ENCODE measurements around the gene CLDN9.

Gene CLDN9

DNA sequence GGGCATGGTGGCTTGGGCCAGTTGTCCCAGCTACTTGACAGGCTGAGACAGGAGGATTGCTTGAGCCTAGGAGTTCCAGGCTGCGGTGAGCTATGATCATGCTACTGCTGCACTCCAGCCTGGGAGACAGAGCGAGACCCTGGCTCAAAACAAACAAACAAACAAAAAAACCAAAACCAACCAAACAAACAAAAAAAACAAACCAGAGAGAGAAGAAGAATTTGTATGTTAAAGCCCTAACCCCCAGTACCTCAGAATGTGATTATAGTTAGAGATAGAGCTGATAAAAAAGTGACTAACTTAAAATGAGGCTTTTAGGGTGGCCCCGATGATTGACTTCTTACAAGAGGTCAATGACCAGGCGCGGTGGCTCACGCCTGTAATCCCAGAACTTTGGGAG lies 32.0 kb downstream of the CLDN9 start:
- H3K36me3 ChIP-seq (replicated peaks; ENCODE audit: insufficient read depth, low read length): no peaks in the 10 kb centered on the region
- DNase-seq: no peak
- H4K20me1 ChIP-seq (ENCODE audit: insufficient read depth, low read length): no peaks in the 10 kb centered on the region
- H3K4me3 ChIP-seq (ENCODE audit: low read length): no peak overlapping the region
- H3K4me1 ChIP-seq (ENCODE audit: low read length): 0 out of 2 replicates have a peak, but pooled peaks cover 5% of the 10 kb centered on the region
- peaks cover 89% of the 10 kb centered on the region for H3K27me3 ChIP-seq (replicated peaks; ENCODE audit: insufficient read depth, low read length)
- H3K27ac ChIP-seq (ENCODE audit: low read length): no peak overlapping the region
- H3K4me2 ChIP-seq (ENCODE audit: low read depth, low read length): no peak overlapping the region
- no peak overlapping the region for H2AFZ ChIP-seq (ENCODE audit: low read length)
- TF ChIP-seq, protein P1, sequence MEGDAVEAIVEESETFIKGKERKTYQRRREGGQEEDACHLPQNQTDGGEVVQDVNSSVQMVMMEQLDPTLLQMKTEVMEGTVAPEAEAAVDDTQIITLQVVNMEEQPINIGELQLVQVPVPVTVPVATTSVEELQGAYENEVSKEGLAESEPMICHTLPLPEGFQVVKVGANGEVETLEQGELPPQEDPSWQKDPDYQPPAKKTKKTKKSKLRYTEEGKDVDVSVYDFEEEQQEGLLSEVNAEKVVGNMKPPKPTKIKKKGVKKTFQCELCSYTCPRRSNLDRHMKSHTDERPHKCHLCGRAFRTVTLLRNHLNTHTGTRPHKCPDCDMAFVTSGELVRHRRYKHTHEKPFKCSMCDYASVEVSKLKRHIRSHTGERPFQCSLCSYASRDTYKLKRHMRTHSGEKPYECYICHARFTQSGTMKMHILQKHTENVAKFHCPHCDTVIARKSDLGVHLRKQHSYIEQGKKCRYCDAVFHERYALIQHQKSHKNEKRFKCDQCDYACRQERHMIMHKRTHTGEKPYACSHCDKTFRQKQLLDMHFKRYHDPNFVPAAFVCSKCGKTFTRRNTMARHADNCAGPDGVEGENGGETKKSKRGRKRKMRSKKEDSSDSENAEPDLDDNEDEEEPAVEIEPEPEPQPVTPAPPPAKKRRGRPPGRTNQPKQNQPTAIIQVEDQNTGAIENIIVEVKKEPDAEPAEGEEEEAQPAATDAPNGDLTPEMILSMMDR (IDR thresholded peaks at IDR 0.05; ENCODE audit: low read length): no peak
- no peak for TF ChIP-seq EZH2 (optimal IDR thresholded peaks at IDR 0.05; ENCODE audit: low read depth, low read length)
- no peak for TF ChIP-seq EZH2phosphoT487 (IDR thresholded peaks at IDR 0.05; ENCODE audit: low read length)
- no peaks in the 10 kb centered on the region for H3K9me2 ChIP-seq (replicated peaks; ENCODE audit: insufficient read depth, low read length)
- no peaks in the 10 kb centered on the region for H3K79me2 ChIP-seq (ENCODE audit: low read length)
- H3K9ac ChIP-seq (ENCODE audit: low read length): no peak overlapping the region
- H3K9me3 ChIP-seq (replicated peaks; ENCODE audit: insufficient read depth, low read length): no peaks in the 10 kb centered on the region
- no peaks in the 10 kb centered on the region for H3F3A ChIP-seq (ENCODE audit: insufficient read depth, low read length)

- H4K20me1 ChIP-seq (ENCODE audit: insufficient read depth, low read length): no peaks in the 10 kb centered on the region
- no peaks in the 10 kb centered on the region for H3K9me2 ChIP-seq (replicated peaks; ENCODE audit: insufficient read depth, low read length)
- no peaks in the 10 kb centered on the region for H3K36me3 ChIP-seq (replicated peaks; ENCODE audit: insufficient read depth, low read length)
- H3F3A ChIP-seq (ENCODE audit: insufficient read depth, low read length): no peaks in the 10 kb centered on the region
- no peaks in the 10 kb centered on the region for H3K9me3 ChIP-seq (replicated peaks; ENCODE audit: insufficient read depth, low read length)
- peak within 1 kb of the TSS; percentile 27; the same call in 1 of the 2 replicates for H2AFZ ChIP-seq (ENCODE audit: low read length)
- peak; percentile 97 for TF ChIP-seq EZH2 (optimal IDR thresholded peaks at IDR 0.05; ENCODE audit: low read depth, low read length)
- TF ChIP-seq EZH2phosphoT487 (IDR thresholded peaks at IDR 0.05; ENCODE audit: low read length): peak; percentile 74; the same call in 1 of the 2 replicates
- TF ChIP-seq, protein P1 (IDR thresholded peaks at IDR 0.05; ENCODE audit: low read length): no peak
- DNase-seq: no peak
- H3K27ac ChIP-seq (ENCODE audit: low read length): no peak within 1 kb of the TSS
- H3K4me1 ChIP-seq (ENCODE audit: low read length): 0 out of 2 replicates have a peak, but pooled peaks cover 5% of the 10 kb centered on the region
- peaks cover 91% of the 10 kb centered on the region for H3K27me3 ChIP-seq (replicated peaks; ENCODE audit: insufficient read depth, low read length)
- peak within 1 kb of the TSS; percentile 88 for H3K4me2 ChIP-seq (ENCODE audit: low read depth, low read length)
- H3K9ac ChIP-seq (ENCODE audit: low read length): no peak within 1 kb of the TSS; the same call in 1 of the 2 replicates
- no peaks in the 10 kb centered on the region for H3K79me2 ChIP-seq (ENCODE audit: low read length)
- H3K4me3 ChIP-seq (ENCODE audit: low read length): peak within 1 kb of the TSS; percentile 51
Measured at GRCh38 chr16:3045758-3046640, 33.3 kb downstream of the CLDN9 start, which contains the start of gene MMP25. TSS of gene MMP25 (plus strand) at chr16:3046561. CDS start at chr16:3046918, 357 bp downstream.

GRCh38 chr16:3046641-3047386 lies 34.1 kb downstream of the CLDN9 start:
- DNase-seq: no peak
- no peak overlapping the region for H3K4me2 ChIP-seq (ENCODE audit: low read depth, low read length)
- no peaks in the 10 kb centered on the region for H3K36me3 ChIP-seq (replicated peaks; ENCODE audit: insufficient read depth, low read length)
- no peaks in the 10 kb centered on the region for H3K9me2 ChIP-seq (replicated peaks; ENCODE audit: insufficient read depth, low read length)
- H3K27me3 ChIP-seq (replicated peaks; ENCODE audit: insufficient read depth, low read length): peaks cover 92% of the 10 kb centered on the region
- no peak overlapping the region for H3K4me3 ChIP-seq (ENCODE audit: low read length)
- 0 out of 2 replicates have a peak, but pooled peaks cover 5% of the 10 kb centered on the region for H3K4me1 ChIP-seq (ENCODE audit: low read length)
- no peaks in the 10 kb centered on the region for H3K79me2 ChIP-seq (ENCODE audit: low read length)
- no peaks in the 10 kb centered on the region for H4K20me1 ChIP-seq (ENCODE audit: insufficient read depth, low read length)
- H2AFZ ChIP-seq (ENCODE audit: low read length): no peak overlapping the region
- H3K9ac ChIP-seq (ENCODE audit: low read length): no peak overlapping the region
- no peaks in the 10 kb centered on the region for H3K9me3 ChIP-seq (replicated peaks; ENCODE audit: insufficient read depth, low read length)
- no peak overlapping the region for H3K27ac ChIP-seq (ENCODE audit: low read length)
- H3F3A ChIP-seq (ENCODE audit: insufficient read depth, low read length): no peaks in the 10 kb centered on the region
- peak; percentile 66; the same call in 1 of the 2 replicates for TF ChIP-seq EZH2phosphoT487 (IDR thresholded peaks at IDR 0.05; ENCODE audit: low read length)
- TF ChIP-seq, protein P1 (IDR thresholded peaks at IDR 0.05; ENCODE audit: low read length): no peak
- peak; percentile 89 for TF ChIP-seq EZH2 (optimal IDR thresholded peaks at IDR 0.05; ENCODE audit: low read depth, low read length)

All from MM.1S (cell line).